ENCODE measurements around the gene HAAO. TPM values are rescaled to one million over a fixed set of nuclear protein-coding genes. Genes with fewer than 3 reads are reported as not detected.
A peak's percentile ranks its signal among the peaks of the same experiment; 100 is the strongest.

HAAO gene
- total and polyA plus RNA-seq, 2 of the 13 experiments (the other 11 are each of a cell fraction or from before 2014, with no cell fraction given), result 36.1 to 42.7 TPM

DNA sequence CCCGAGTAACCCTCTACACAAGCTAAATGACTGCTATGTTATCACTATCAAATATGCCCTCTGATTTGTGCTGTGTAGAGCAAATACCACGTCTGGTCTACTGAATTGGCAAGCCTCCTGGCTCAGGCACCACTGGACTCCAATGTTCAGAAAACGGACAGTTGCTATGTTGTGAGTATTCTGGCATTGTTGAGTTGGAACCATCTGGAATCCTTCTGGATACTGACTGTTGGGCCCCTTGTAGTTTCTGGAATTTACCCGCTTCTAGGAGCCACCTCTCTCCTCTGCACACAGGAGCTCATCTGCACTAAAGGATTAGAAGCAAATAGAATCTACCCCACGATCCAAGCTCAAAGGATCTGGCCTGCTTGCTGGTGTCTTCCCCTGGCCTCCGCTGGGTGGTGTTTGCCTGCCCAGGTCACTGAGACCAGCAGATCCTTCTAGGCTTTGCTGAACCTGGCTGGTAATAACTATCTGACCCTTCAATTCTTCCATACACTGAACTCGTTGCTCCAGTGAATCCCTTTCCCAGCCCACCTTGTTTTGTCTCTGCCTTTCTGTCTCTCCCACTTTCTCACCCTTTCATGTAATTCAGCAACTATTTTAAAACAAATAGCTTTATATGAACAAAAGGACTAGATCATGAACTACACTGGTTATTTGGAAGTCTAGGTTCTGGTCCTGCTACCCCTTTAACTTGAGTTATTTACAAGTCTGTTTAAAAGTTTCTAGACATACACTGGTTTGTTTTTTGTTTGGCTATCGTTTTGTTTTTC lies 2.1 kb upstream of the HAAO start (continued):
- TF ChIP-seq ARNT (IDR thresholded peaks at IDR 0.05) (no peak), SRSF9 (IDR thresholded peaks at IDR 0.05; ENCODE audit: borderline replicate concordance, insufficient read depth, low read depth, low read length, poor library complexity, severe bottlenecking) (no peak), ZNF17 (CRISPR knock-in tag; IDR thresholded peaks at IDR 0.05) (no peak), ADNP (CRISPR knock-in tag; IDR thresholded peaks at IDR 0.05) (no peak), SATB2 (CRISPR knock-in tag; IDR thresholded peaks at IDR 0.05) (peak; percentile 36; the same call in 1 of the 2 replicates), MATR3 (CRISPR knock-in tag; IDR thresholded peaks at IDR 0.05) (no peak), POLR2G (IDR thresholded peaks at IDR 0.05; ENCODE audit: low read depth, low read length) (peak; percentile 62), NR3C1 (CRISPR knock-in tag; IDR thresholded peaks at IDR 0.05) (no peak), ZSCAN21 (CRISPR knock-in tag; IDR thresholded peaks at IDR 0.05; ENCODE audit: borderline replicate concordance) (no peak), ZNF777 (CRISPR knock-in tag; IDR thresholded peaks at IDR 0.05) (no peak), ATF1 (CRISPR knock-in tag; IDR thresholded peaks at IDR 0.05) (no peak), ZNF468 (CRISPR knock-in tag; IDR thresholded peaks at IDR 0.05) (no peak)
- TF ChIP-seq, protein P1, sequence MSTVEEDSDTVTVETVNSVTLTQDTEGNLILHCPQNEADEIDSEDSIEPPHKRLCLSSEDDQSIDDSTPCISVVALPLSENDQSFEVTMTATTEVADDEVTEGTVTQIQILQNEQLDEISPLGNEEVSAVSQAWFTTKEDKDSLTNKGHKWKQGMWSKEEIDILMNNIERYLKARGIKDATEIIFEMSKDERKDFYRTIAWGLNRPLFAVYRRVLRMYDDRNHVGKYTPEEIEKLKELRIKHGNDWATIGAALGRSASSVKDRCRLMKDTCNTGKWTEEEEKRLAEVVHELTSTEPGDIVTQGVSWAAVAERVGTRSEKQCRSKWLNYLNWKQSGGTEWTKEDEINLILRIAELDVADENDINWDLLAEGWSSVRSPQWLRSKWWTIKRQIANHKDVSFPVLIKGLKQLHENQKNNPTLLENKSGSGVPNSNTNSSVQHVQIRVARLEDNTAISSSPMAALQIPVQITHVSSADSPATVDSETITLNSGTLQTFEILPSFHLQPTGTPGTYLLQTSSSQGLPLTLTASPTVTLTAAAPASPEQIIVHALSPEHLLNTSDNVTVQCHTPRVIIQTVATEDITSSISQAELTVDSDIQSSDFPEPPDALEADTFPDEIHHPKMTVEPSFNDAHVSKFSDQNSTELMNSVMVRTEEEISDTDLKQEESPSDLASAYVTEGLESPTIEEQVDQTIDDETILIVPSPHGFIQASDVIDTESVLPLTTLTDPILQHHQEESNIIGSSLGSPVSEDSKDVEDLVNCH (CRISPR knock-in tag; IDR thresholded peaks at IDR 0.05), result no peak
- TF ChIP-seq, protein P2, sequence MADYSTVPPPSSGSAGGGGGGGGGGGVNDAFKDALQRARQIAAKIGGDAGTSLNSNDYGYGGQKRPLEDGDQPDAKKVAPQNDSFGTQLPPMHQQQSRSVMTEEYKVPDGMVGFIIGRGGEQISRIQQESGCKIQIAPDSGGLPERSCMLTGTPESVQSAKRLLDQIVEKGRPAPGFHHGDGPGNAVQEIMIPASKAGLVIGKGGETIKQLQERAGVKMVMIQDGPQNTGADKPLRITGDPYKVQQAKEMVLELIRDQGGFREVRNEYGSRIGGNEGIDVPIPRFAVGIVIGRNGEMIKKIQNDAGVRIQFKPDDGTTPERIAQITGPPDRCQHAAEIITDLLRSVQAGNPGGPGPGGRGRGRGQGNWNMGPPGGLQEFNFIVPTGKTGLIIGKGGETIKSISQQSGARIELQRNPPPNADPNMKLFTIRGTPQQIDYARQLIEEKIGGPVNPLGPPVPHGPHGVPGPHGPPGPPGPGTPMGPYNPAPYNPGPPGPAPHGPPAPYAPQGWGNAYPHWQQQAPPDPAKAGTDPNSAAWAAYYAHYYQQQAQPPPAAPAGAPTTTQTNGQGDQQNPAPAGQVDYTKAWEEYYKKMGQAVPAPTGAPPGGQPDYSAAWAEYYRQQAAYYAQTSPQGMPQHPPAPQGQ (CRISPR knock-in tag; IDR thresholded peaks at IDR 0.05; ENCODE audit: borderline replicate concordance), result no peak
- TF ChIP-seq, protein P3, sequence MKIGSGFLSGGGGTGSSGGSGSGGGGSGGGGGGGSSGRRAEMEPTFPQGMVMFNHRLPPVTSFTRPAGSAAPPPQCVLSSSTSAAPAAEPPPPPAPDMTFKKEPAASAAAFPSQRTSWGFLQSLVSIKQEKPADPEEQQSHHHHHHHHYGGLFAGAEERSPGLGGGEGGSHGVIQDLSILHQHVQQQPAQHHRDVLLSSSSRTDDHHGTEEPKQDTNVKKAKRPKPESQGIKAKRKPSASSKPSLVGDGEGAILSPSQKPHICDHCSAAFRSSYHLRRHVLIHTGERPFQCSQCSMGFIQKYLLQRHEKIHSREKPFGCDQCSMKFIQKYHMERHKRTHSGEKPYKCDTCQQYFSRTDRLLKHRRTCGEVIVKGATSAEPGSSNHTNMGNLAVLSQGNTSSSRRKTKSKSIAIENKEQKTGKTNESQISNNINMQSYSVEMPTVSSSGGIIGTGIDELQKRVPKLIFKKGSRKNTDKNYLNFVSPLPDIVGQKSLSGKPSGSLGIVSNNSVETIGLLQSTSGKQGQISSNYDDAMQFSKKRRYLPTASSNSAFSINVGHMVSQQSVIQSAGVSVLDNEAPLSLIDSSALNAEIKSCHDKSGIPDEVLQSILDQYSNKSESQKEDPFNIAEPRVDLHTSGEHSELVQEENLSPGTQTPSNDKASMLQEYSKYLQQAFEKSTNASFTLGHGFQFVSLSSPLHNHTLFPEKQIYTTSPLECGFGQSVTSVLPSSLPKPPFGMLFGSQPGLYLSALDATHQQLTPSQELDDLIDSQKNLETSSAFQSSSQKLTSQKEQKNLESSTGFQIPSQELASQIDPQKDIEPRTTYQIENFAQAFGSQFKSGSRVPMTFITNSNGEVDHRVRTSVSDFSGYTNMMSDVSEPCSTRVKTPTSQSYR (CRISPR knock-in tag; IDR thresholded peaks at IDR 0.05; ENCODE audit: borderline replicate concordance), result no peak
- TF ChIP-seq, protein P4, sequence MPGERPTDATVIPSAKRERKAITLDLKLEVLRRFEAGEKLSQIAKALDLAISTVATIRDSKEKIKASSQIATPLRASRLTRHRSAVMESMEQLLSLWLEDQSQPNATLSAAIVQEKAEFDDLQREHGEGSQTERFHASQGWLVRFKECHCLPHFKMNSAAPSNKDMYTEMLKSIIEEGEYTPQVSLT (CRISPR knock-in tag; IDR thresholded peaks at IDR 0.05; ENCODE audit: borderline replicate concordance, low read depth), result no peak
- TF ChIP-seq, protein P5, sequence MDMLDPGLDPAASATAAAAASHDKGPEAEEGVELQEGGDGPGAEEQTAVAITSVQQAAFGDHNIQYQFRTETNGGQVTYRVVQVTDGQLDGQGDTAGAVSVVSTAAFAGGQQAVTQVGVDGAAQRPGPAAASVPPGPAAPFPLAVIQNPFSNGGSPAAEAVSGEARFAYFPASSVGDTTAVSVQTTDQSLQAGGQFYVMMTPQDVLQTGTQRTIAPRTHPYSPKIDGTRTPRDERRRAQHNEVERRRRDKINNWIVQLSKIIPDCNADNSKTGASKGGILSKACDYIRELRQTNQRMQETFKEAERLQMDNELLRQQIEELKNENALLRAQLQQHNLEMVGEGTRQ (IDR thresholded peaks at IDR 0.05; ENCODE audit: low read depth, low read length), result no peak
- TF ChIP-seq, protein P5 (CRISPR knock-in tag; IDR thresholded peaks at IDR 0.05; ENCODE audit: borderline replicate concordance), result no peak
